ENCODE results near the gene NCAN.

The NCAN gene

GRCh38 chr19:19260417-19261214 is 48.9 kb downstream of the NCAN start:
- no peak for DNase-seq (ENCODE audit: low read depth)

GRCh38 chr19:19261350-19262189 is 49.8 kb downstream of the NCAN start:
- DNase-seq (ENCODE audit: low read depth) = no peak

- DNase-seq (ENCODE audit: low read depth) = no peak
Measured at GRCh38 chr19:19262190-19263057, 50.7 kb downstream of the NCAN start.

GRCh38 chr19:19263886-19264487 is 52.2 kb downstream of the NCAN start:
- DNase-seq (ENCODE audit: low read depth) = no peak

- no peak for DNase-seq (ENCODE audit: low read depth)
Measured at GRCh38 chr19:19267305-19267704, 55.5 kb downstream of the NCAN start.

GRCh38 chr19:19268453-19269385 is 57.0 kb downstream of the NCAN start:
- no peak for DNase-seq (ENCODE audit: low read depth)

- DNase-seq (ENCODE audit: low read depth) = no peak
Measured at GRCh38 chr19:19269952-19270694, 58.4 kb downstream of the NCAN start.

GRCh38 chr19:19270749-19271571 is 59.2 kb downstream of the NCAN start:
- DNase-seq (ENCODE audit: low read depth) = no peak

- no peak for DNase-seq (ENCODE audit: low read depth)
Measured at GRCh38 chr19:19271828-19272599, 60.3 kb downstream of the NCAN start.

- no peak for DNase-seq (ENCODE audit: low read depth)
Measured at GRCh38 chr19:19274146-19274545, 62.4 kb downstream of the NCAN start.

- DNase-seq (ENCODE audit: low read depth) = no peak
Measured at GRCh38 chr19:19274716-19275565, 63.2 kb downstream of the NCAN start.

GRCh38 chr19:19276386-19276785 is 64.6 kb downstream of the NCAN start:
- no peak for DNase-seq (ENCODE audit: low read depth)

GRCh38 chr19:19276851-19277250 is 65.1 kb downstream of the NCAN start:
- no peak for DNase-seq (ENCODE audit: low read depth)

GRCh38 chr19:19278315-19278714 is 66.6 kb downstream of the NCAN start:
- no peak for DNase-seq (ENCODE audit: low read depth)

- no peak for DNase-seq (ENCODE audit: low read depth)
Measured at GRCh38 chr19:19279062-19279612, 67.4 kb downstream of the NCAN start.

- DNase-seq (ENCODE audit: low read depth) = no peak
Measured at GRCh38 chr19:19279853-19280252, 68.1 kb downstream of the NCAN start.

- no peak for DNase-seq (ENCODE audit: low read depth)
Measured at GRCh38 chr19:19280561-19280960, 68.8 kb downstream of the NCAN start.

Measured in stimulated activated CD8-positive, alpha-beta memory T cell treated with anti-CD3 and anti-CD28 coated beads, Interleukin-7, amount 100 ng/mL, for 24 hours (primary cell).